GM06990 (cell line): ENCODE results near the gene RNF212.

Source experiments
- DNase-seq: peaks from one replicate; pipeline ENCODE4 v3.0.0-alpha.2; 2011; ENCODE audit not compliant: insufficient read length; ENCODE audit errors: extremely low read depth
- H3K27me3 ChIP-seq: replicated peaks from 2 replicates; pipeline ENCODE4 v1.6.0; 2011; ENCODE audit warnings: low read length; ENCODE audit not compliant: control insufficient read depth, insufficient read depth
- H3K36me3 ChIP-seq: 2 replicates; pipeline ENCODE4 v1.5.1; 2011; ENCODE audit warnings: low read length; ENCODE audit not compliant: control insufficient read depth, insufficient read depth
- H3K4me3 ChIP-seq: replicated peaks from 2 replicates; pipeline ENCODE4 v1.5.1; 2011; ENCODE audit warnings: low read depth, mild to moderate bottlenecking, control low read depth, low read length
- CTCF ChIP-seq: IDR thresholded peaks from 2 replicates; pipeline ENCODE4 v1.5.1; 2011; ENCODE audit warnings: low read length, control low read depth, mild to moderate bottlenecking, inconsistent platforms; ENCODE audit not compliant: insufficient read depth, poor library complexity, severe bottlenecking

The RNF212 gene

GRCh38 chr4:1078490-1078889 lies 34.9 kb downstream of the RNF212 start:
- Histone ChIP-seq H3K36me3 (no peaks in the 10 kb centered on the region), H3K27me3 (no peaks in the 10 kb centered on the region; the same call in none of the 2 replicates), H3K4me3 (no peak overlapping the region)
- no peak for DNase-seq
- no peak for TF ChIP-seq CTCF

DNA sequence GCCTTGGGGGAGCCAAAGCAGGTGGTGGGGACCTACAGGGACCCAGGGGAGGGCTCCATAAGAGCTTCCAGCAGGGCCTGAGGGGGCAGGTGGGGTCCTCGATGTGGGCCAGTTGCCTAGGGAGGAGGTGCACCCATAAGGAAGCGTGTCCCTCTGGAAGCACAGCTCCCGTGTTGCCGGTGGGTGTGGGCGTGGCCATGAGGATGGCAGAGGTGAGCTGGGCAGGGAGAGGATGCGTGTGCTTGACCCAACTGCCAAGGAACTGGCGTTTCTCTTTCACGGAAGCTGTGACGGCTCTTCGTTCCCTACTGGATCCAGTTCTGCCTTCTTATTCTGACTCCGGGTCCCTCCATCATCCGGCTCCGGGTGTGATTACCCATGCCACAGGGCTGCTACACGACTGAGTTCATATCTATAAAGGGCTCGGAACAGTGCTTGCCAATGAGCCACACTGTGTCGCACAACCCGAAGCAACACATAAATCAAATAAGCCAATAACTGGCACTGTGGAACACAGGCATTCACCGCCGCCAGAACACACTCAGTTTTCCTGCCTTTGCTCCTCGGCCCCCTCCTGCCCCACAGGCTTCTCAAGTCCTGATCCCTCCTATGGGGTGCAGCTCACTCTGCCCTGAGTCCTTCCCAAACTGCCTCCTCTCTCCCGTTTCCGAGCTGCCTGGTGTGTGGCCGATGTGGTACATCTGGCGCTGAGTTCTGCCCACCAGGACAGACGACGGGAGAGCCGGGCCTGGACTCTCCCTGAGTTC lies 35.5 kb downstream of the RNF212 start:
- no peak for TF ChIP-seq CTCF
- no peaks in the 10 kb centered on the region for H3K36me3 ChIP-seq
- no peak for DNase-seq
- H3K27me3 ChIP-seq: no peaks in the 10 kb centered on the region; the same call in none of the 2 replicates
- H3K4me3 ChIP-seq: no peak overlapping the region

DNA sequence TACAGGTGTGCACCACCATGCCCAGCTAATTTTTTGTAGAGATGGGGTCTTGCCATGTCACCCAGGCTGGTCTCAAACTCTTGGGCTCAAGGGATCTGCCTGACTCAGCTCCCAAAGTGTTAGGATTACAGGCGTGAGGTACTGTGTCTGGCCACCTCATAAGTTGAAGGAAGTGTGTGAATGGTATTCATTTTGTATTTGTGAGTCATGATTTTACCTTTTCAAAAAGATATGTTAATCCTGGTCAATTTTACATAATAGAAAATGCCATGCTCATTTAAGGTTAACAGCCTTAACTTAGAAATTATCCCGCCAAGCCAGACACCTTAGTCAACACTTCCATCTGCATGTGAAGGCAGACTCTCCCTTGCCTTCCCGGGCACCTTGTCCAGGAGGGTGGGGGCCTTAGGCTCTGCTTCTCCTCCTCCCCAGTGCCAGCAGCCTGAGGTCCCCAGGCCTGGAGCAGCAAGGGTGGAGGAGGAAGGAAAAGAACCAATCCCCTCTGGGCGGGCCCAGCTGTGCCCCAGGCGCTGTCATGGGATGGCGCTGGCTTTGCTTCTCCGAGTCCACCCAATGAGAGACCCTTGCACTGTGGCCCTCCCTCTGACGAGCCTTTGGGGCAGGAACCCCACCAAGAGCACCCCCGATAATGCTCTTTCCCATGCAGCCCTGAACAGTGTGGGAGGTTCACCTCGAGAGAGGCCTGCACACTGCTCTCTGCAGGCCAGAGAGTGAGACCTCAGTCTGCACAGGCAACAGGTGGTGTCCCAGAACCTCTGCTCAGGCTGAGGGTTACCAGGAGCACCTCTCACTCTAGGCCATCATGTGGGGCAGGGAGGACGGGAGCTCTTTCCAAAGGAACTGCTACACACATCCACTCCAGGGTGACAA lies 37.3 kb downstream of the RNF212 start:
- peaks cover 1% of the 10 kb centered on the region for H3K27me3 ChIP-seq
- no peaks in the 10 kb centered on the region for H3K36me3 ChIP-seq
- no peak for DNase-seq
- TF ChIP-seq CTCF: no peak
- no peak overlapping the region for H3K4me3 ChIP-seq

GRCh38 chr4:1075225-1075624 lies 38.1 kb downstream of the RNF212 start:
- no peaks in the 10 kb centered on the region for H3K36me3 ChIP-seq
- TF ChIP-seq CTCF: no peak
- no peak for DNase-seq
- no peak overlapping the region for H3K4me3 ChIP-seq
- H3K27me3 ChIP-seq: peaks cover 1% of the 10 kb centered on the region

DNA sequence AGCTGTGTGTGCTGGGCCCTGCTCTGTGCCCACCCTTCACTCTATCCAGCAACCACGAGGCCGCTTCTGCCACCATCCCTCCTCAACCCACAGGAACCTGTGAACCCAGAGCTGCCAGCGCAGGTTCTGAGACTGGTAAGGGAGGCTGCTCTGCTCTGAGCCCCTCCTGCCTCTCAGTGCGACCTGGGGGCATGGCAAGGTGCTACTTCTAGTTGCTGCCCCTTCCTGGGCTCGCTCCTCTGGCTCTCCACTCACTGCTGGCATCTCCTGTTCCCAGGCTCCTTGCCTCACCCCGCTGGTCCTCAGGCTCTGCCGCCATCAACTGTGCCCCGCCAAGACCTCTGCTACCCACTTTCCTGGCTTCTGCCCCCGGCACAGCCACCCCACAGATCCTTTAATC lies 39.3 kb downstream of the RNF212 start:
- Histone ChIP-seq H3K27me3 (peaks cover 1% of the 10 kb centered on the region), H3K4me3 (no peak overlapping the region), H3K36me3 (no peaks in the 10 kb centered on the region)
- no peak for TF ChIP-seq CTCF
- DNase-seq: no peak
